Activated CD8-positive, alpha-beta T cell treated with anti-CD3 and anti-CD28 coated beads for 36 hours (primary cell): ENCODE results near the gene KIF13A. TPM values are rescaled to one million over a fixed set of nuclear protein-coding genes. Genes with fewer than 3 reads are reported as not detected.

Source experiments
- ATAC-seq: fragments of 200-7000 bp; cut with Tn5 transposase; one replicate; pipeline ENCODE4 v1.10.0; 2021; ENCODE audit warnings: mild to moderate bottlenecking, moderate library complexity
- CTCF ChIA-PET: fragments of 350-600 bp; sonication (Branson Sonifier 250); formaldehyde crosslinking; loops from one replicate; lab custom pipeline; 2021; ENCODE audit warnings: antibody characterized with exemption; lab: Charles Lee
- POLR2A ChIA-PET: fragments of 350-600 bp; sonication (Branson Sonifier 250); formaldehyde crosslinking; loops from one replicate; lab custom pipeline; 2021; ENCODE audit warnings: antibody characterized with exemption; lab: Charles Lee
- DNase-seq: peaks from one replicate; pipeline ENCODE4 v3.0.0-alpha.2; 2020
- H3K27ac Mint-ChIP-seq: one replicate; pipeline ENCODE4 v1.8.0; 2021; ENCODE audit warnings: mild to moderate bottlenecking, mixed read lengths
- H3K27me3 Mint-ChIP-seq: one replicate; pipeline ENCODE4 v1.8.0; 2021; ENCODE audit warnings: mixed read lengths
- H3K36me3 Mint-ChIP-seq: one replicate; pipeline ENCODE4 v1.8.0; 2021; ENCODE audit warnings: low read depth, mixed read lengths
- H3K4me1 Mint-ChIP-seq: one replicate; pipeline ENCODE4 v1.8.0; 2021; ENCODE audit warnings: low read depth, mixed read lengths
- H3K4me3 Mint-ChIP-seq: one replicate; pipeline ENCODE4 v1.8.0; 2021; ENCODE audit warnings: mild to moderate bottlenecking, moderate library complexity, mixed read lengths
- H3K9me3 Mint-ChIP-seq: one replicate; pipeline ENCODE4 v1.8.0; 2021; ENCODE audit warnings: mixed read lengths
- CTCF ChIP-seq: fragments of 200-600 bp; IDR thresholded peaks from one replicate; pipeline ENCODE4 v1.8.0; 2022; ENCODE audit warnings: antibody characterized with exemption, mild to moderate bottlenecking
- intact Hi-C: fragments of 100-400 bp; cut with micrococcal nuclease; formaldehyde crosslinking; loops from one replicate; pipeline ENCODE4 v1.10.0; 2022
- total RNA-seq, 2 experiments: library from RNA; stranded (reverse); gene quantifications; one replicate each; pipeline ENCODE4 v1.2.3, GENCODE V29; 2021

The KIF13A gene
- total RNA-seq, 2 experiments from 2014 or later = not detected

DNA sequence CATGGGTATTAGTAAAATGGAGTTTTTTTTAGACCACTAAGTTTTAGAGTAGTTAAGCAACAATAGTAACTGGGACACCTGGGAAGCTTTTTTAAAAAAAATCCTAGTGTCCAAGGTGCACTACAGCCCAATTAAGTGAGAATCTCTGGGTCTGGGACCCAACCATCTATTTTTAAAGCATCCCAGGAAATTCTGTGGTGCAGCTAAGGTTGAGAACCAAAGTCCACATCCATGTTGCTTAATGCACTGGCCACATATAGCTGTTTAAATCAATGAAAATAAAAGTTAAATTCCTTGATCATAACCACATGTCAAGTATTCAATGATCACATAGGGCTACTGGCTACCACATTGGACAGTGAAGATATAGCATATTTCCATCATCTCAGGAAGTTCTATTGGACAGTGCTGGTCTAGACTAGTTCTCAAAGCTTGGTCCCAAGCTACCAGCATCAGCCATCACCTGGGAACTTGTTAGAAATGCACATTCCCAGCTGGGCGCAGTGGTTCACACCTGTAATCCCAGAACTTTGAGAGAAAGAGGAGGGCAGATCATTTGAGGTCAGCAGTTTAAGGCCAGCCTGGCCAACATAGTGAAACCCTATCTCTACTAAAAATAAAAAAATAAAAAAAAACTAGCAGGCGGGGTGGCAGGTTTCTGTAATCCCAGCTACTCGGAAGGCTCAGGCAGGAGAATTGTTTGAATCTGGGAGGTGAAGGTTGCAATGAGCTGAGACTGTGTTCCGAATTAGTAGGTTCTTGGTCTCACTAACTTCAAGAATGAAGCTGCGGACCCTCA, 12.7 kb downstream of the KIF13A start:
- CTCF ChIA-PET = interaction anchor here (0.6 kb wide), 1 partner anchor 170 kb away, joined by 3 read pairs; no protein-coding TSS in a partner anchor
- TF ChIP-seq CTCF = no peak
- Mint-ChIP-seq H3K36me3 (no peaks in the 10 kb centered on the region), H3K4me3 (no peak overlapping the region), H3K27ac (no peak overlapping the region), H3K9me3 (no peaks in the 10 kb centered on the region), H3K4me1 (no peaks in the 10 kb centered on the region), H3K27me3 (peaks cover 11% of the 10 kb centered on the region)
- no peak for DNase-seq
- POLR2A ChIA-PET = no interaction called here
- no peak for ATAC-seq
- intact Hi-C loops = no loop called here

- Mint-ChIP-seq H3K27ac (no peak overlapping the region), H3K27me3 (peaks cover 5% of the 10 kb centered on the region), H3K9me3 (no peaks in the 10 kb centered on the region), H3K4me1 (no peaks in the 10 kb centered on the region), H3K36me3 (no peaks in the 10 kb centered on the region), H3K4me3 (no peak overlapping the region)
- POLR2A ChIA-PET = interaction anchor here (0.6 kb wide), 1 partner anchor 1321 kb away, joined by 3 read pairs; no protein-coding TSS in a partner anchor
- DNase-seq (no peak), ATAC-seq (no peak)
- intact Hi-C loops = no loop called here
- TF ChIP-seq CTCF = no peak
- CTCF ChIA-PET = no interaction called here
Observed at GRCh38 chr6:17972978-17973622, 14.3 kb downstream of the KIF13A start.

GRCh38 chr6:17972074-17972952, 15.1 kb downstream of the KIF13A start:
- DNase-seq (no peak), ATAC-seq (no peak)
- intact Hi-C loops = no loop called here
- CTCF ChIA-PET = no interaction called here
- H3K27ac Mint-ChIP-seq = no peak overlapping the region
- H3K4me3 Mint-ChIP-seq = no peak overlapping the region
- peaks cover 4% of the 10 kb centered on the region for H3K27me3 Mint-ChIP-seq
- no peak for TF ChIP-seq CTCF
- no peaks in the 10 kb centered on the region for H3K9me3 Mint-ChIP-seq
- POLR2A ChIA-PET = no interaction called here
- no peaks in the 10 kb centered on the region for H3K4me1 Mint-ChIP-seq
- no peaks in the 10 kb centered on the region for H3K36me3 Mint-ChIP-seq

DNA sequence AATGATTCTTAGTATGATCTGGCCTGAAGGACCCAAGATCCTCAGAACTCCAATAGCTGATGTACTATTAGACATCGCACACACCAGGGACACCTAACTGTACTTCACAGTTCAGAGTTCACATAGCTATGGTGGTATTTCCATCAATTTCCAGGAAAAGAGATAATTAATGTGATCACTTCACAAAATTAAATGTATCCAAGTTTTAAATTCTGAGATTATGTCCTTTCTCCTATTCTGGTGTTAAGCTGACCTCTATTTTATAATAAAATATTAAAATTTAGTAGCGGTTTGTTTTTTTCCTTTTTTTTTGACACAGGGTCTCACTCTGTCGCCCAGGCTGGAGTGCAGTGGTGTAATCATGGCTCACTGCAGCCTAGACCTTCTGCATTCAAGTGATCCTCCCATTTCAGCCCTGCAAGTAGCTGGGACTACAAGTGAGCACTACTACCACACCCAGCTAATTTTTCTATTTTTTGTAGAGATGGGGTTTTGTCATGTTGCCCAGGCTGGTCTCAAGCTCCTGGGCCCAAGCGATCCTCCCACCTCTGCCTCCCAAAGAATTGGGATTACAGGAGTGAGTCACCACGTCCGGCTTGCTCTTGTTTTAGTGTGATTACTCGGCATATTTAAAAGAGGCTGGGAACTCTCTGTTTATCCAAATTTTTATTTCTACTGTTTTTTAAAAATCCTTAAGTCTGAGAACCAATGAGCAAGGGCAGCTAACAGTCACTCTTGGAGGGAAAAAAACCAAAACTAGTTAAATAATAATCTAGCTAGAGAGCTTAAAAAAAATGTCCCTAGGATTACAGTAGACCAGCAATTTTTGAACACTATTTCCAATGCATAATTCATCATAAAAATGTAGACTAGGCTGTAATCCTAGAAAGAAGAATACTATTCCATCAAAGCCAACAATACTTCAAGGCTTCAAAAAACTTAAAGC, 16.0 kb downstream of the KIF13A start:
- Mint-ChIP-seq H3K27me3 (peaks cover 1% of the 10 kb centered on the region), H3K27ac (no peak overlapping the region), H3K36me3 (no peaks in the 10 kb centered on the region), H3K4me3 (no peak overlapping the region), H3K4me1 (no peaks in the 10 kb centered on the region), H3K9me3 (no peaks in the 10 kb centered on the region)
- ATAC-seq = no peak
- DNase-seq = no peak
- CTCF ChIA-PET = no interaction called here
- intact Hi-C loops = no loop called here
- TF ChIP-seq CTCF = no peak
- POLR2A ChIA-PET = no interaction called here
